ENCODE results near the gene KAZN.

DNA sequence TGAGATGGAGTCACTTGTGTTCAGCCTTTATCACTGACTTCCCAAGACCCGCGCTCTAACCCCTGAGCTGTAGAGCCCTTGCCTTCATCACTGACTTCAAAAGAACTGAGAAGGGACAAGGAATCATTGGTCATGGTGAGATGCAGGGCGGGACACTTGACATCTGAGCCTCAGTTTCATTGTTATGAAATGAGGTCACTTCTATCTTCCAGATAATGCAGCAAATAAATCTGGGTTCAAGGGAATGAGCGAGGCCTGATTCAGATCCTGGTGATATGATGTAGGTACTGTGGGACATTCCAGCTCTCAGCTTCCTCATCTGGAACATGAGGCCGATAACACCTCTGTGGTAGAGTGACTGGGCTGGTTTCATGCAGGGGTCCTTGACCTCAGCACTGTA, 13.8 kb downstream of the KAZN start:
- TF ChIP-seq CTCF (conservative IDR thresholded peaks at IDR 0.05 in 1 of 2, IDR thresholded peaks at IDR 0.05 in 1 of 2; ENCODE audit: low read depth in 1 of 2, low read length in 2 of 2) (no peak), EZH2 (IDR thresholded peaks at IDR 0.05; ENCODE audit: low read length, missing control alignments) (no peak)

Data from fibroblast of lung (primary cell).